Prostate gland (tissue), 2 donors: Measurements from ENCODE around the gene ATF1.

Experiments
- POLR2A ChIP-seq: fragments of 450-650 bp; IDR thresholded peaks from one replicate; pipeline ENCODE4 v1.6.1; 2016; ENCODE audit warnings: antibody characterized with exemption, mild to moderate bottlenecking
- POLR2AphosphoS5 ChIP-seq: sonication (generic); formaldehyde crosslinking; IDR thresholded peaks from one replicate; pipeline ENCODE4 v1.6.1; 2017; ENCODE audit warnings: antibody characterized with exemption
- TF ChIP-seq, protein P1 (sequence below), 4 experiments: fragments of 200-600 bp in 2 of 4; fragments of 450-650 bp in 2 of 4; sonication (generic) in 2 of 4; IDR thresholded peaks; 1 replicate in 3 of 4; 2 replicates in 1 of 4; pipeline ENCODE4 v1.5.1; 2016 to 2019; ENCODE audit warnings: antibody characterized with exemption in 4 of 4, mild to moderate bottlenecking in 2 of 4, moderate library complexity in 2 of 4

GRCh38 chr12:50753232-50753769 is 10.6 kb upstream of the ATF1 start:
- TF ChIP-seq, protein P1, sequence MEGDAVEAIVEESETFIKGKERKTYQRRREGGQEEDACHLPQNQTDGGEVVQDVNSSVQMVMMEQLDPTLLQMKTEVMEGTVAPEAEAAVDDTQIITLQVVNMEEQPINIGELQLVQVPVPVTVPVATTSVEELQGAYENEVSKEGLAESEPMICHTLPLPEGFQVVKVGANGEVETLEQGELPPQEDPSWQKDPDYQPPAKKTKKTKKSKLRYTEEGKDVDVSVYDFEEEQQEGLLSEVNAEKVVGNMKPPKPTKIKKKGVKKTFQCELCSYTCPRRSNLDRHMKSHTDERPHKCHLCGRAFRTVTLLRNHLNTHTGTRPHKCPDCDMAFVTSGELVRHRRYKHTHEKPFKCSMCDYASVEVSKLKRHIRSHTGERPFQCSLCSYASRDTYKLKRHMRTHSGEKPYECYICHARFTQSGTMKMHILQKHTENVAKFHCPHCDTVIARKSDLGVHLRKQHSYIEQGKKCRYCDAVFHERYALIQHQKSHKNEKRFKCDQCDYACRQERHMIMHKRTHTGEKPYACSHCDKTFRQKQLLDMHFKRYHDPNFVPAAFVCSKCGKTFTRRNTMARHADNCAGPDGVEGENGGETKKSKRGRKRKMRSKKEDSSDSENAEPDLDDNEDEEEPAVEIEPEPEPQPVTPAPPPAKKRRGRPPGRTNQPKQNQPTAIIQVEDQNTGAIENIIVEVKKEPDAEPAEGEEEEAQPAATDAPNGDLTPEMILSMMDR (IDR thresholded peaks at IDR 0.05), result no peak
- TF ChIP-seq POLR2A, result no peak
- TF ChIP-seq POLR2AphosphoS5, result no peak
